Activated naive CD8-positive, alpha-beta T cell treated with anti-CD3 and anti-CD28 coated beads for 36 hours (primary cell): Measurements from ENCODE around the gene DCT. TPM values are rescaled to one million over a fixed set of nuclear protein-coding genes. Genes with fewer than 3 reads are reported as not detected.

ENCODE experiments used
- DNase-seq: peaks from one replicate; pipeline ENCODE4 v3.0.0; 2021
- H3K27ac Mint-ChIP-seq: one replicate; pipeline ENCODE4 v1.8.0; 2022; ENCODE audit warnings: mild to moderate bottlenecking, moderate library complexity, mixed read lengths
- H3K27me3 Mint-ChIP-seq: one replicate; pipeline ENCODE4 v1.8.0; 2022; ENCODE audit warnings: mild to moderate bottlenecking, mixed read lengths
- H3K36me3 Mint-ChIP-seq: one replicate; pipeline ENCODE4 v1.8.0; 2021; ENCODE audit warnings: mild to moderate bottlenecking, mixed read lengths
- H3K4me1 Mint-ChIP-seq: one replicate; pipeline ENCODE4 v1.8.0; 2021; ENCODE audit warnings: mixed read lengths
- H3K4me3 Mint-ChIP-seq: one replicate; pipeline ENCODE4 v1.8.0; 2022; ENCODE audit warnings: mild to moderate bottlenecking, moderate library complexity, mixed read lengths
- H3K9me3 Mint-ChIP-seq: one replicate; pipeline ENCODE4 v1.8.0; 2022; ENCODE audit warnings: mixed read lengths
- total RNA-seq, 2 experiments: library from RNA; stranded (reverse); gene quantifications; one replicate each; pipeline ENCODE4 v1.2.3, GENCODE V29; 2021

DCT gene
- total RNA-seq, 2 experiments from 2014 or later, result 0.16 TPM; not detected in 1

DNA sequence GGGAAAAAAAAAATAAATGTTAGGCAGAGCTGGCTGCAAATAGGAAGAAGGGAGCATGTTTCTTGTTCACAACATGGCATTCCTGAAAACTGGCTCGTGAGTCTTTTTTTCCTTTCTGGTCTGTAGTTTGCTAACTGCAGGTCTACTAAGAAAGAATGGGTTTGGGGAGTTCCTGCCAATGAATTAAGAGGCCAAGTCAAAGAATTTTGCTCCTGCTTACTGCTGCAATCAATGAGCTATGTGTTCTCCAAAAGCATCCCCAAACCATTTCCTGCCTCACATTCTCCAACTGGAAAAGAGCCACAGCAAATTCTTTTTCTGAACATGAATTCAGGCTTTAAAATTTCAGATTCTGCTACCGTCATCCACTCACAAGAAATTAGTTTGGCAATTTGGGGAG, 88.6 kb downstream of the DCT start:
- Mint-ChIP-seq H3K27ac (no peak overlapping the region), H3K4me3 (no peak overlapping the region), H3K4me1 (peaks cover 11% of the 10 kb centered on the region), H3K36me3 (no peaks in the 10 kb centered on the region), H3K9me3 (no peaks in the 10 kb centered on the region), H3K27me3 (no peaks in the 10 kb centered on the region)
- DNase-seq, result no peak

GRCh38 chr13:94389604-94390351, 89.7 kb downstream of the DCT start:
- Mint-ChIP-seq H3K4me3 (no peak overlapping the region), H3K9me3 (no peaks in the 10 kb centered on the region), H3K27me3 (no peaks in the 10 kb centered on the region), H3K4me1 (peaks cover 11% of the 10 kb centered on the region), H3K36me3 (no peaks in the 10 kb centered on the region), H3K27ac (no peak overlapping the region)
- no peak for DNase-seq

DNA sequence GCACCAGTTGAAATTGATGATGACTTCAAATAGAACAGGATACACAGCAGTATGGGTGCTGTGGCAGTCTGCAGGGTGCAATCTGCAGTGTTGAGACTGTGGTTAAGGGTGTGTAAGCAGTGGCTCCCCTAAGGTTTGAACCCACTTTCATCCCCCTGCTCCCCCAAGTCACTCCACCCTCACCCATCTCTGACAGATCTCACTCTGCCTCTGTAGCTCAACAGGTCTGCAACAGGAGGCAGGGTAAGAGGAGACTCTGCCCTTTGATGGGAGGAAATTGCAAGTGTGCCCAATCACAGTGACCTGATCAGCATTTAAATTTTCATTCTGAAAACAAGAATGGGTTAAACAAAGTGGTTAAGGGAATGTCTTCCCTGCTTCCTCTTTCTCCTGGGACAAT, 92.4 kb downstream of the DCT start:
- no peaks in the 10 kb centered on the region for H3K27me3 Mint-ChIP-seq
- H3K4me3 Mint-ChIP-seq, result no peak overlapping the region
- peaks cover 11% of the 10 kb centered on the region for H3K4me1 Mint-ChIP-seq
- H3K9me3 Mint-ChIP-seq, result no peaks in the 10 kb centered on the region
- H3K36me3 Mint-ChIP-seq, result no peaks in the 10 kb centered on the region
- no peak for DNase-seq
- H3K27ac Mint-ChIP-seq, result no peak overlapping the region

Other genes starting within 250 kb of the DCT start
- 10 to 100 TPM; 21.4 to 22.9 TPM for gene TGDS, start 116.5 kb upstream of the DCT start, total RNA-seq
- 1 to 10 TPM; 6.8 to 7.0 TPM for gene GPR180, start 122.2 kb upstream of the DCT start, total RNA-seq
- not detected for gene SOX21, start 232.9 kb upstream of the DCT start, total RNA-seq